HFFc6 (cell line): ENCODE measurements around the gene SLC1A4. TPM values are rescaled to one million over a fixed set of nuclear protein-coding genes. Genes with fewer than 3 reads are reported as not detected.

Experiments used
- DNase-seq: peaks from one replicate; pipeline ENCODE4 v3.0.0-alpha.2; 2018
- H3K27ac Mint-ChIP-seq: 2 replicates; pipeline ENCODE4 v1.8.0; 2020; ENCODE audit warnings: mild to moderate bottlenecking, mixed read lengths
- H3K27me3 Mint-ChIP-seq: 2 replicates; pipeline ENCODE4 v1.8.0; 2021; ENCODE audit warnings: mild to moderate bottlenecking, moderate library complexity, mixed read lengths; ENCODE audit not compliant: insufficient read depth
- H3K36me3 Mint-ChIP-seq: 2 replicates; pipeline ENCODE4 v1.8.0; 2021; ENCODE audit warnings: low read depth, mixed read lengths
- H3K4me1 Mint-ChIP-seq: 2 replicates; pipeline ENCODE4 v1.8.0; 2020; ENCODE audit warnings: low read depth, mixed read lengths
- H3K4me3 Mint-ChIP-seq: 2 replicates; pipeline ENCODE4 v1.8.0; 2020; ENCODE audit warnings: mild to moderate bottlenecking, moderate library complexity, mixed read lengths
- H3K9me3 Mint-ChIP-seq: 2 replicates; pipeline ENCODE4 v1.8.0; 2020; ENCODE audit warnings: mild to moderate bottlenecking, mixed read lengths
- total RNA-seq, 6 experiments: library from RNA; stranded (reverse); fragmentation: NEBNext Ultra II Directional; extraction: Animal tissue kit (Norgen Biotek cat#: 25700); gene quantifications; 2 replicates in 1 of 6; 3 replicates in 5 of 6; pipeline ENCODE4 v1.2.3, GENCODE V29; 2021
- TF ChIP-seq, protein P1 (sequence below): fragments of 200-600 bp; sonication (generic); IDR thresholded peaks from 2 replicates; pipeline ENCODE4 v1.5.0; 2021; ENCODE audit warnings: antibody characterized with exemption, mild to moderate bottlenecking

Gene SLC1A4
- total RNA-seq, 6 experiments from 2014 or later: 7.2 to 10.3 (median 9.0) TPM

GRCh38 chr2:65064728-65065552 is 75.7 kb downstream of the SLC1A4 start:
- H3K36me3 Mint-ChIP-seq: 0 out of 2 replicates have a peak, but pooled peaks cover 4% of the 10 kb centered on the region
- peak; percentile 91 for DNase-seq
- peak overlapping the region; percentile 99 for H3K27ac Mint-ChIP-seq
- no peaks in the 10 kb centered on the region for H3K9me3 Mint-ChIP-seq
- peaks cover 50% of the 10 kb centered on the region for H3K4me1 Mint-ChIP-seq
- no peaks in the 10 kb centered on the region; the same call in none of the 2 replicates for H3K27me3 Mint-ChIP-seq
- peak overlapping the region; percentile 85 for H3K4me3 Mint-ChIP-seq
- TF ChIP-seq, protein P1, sequence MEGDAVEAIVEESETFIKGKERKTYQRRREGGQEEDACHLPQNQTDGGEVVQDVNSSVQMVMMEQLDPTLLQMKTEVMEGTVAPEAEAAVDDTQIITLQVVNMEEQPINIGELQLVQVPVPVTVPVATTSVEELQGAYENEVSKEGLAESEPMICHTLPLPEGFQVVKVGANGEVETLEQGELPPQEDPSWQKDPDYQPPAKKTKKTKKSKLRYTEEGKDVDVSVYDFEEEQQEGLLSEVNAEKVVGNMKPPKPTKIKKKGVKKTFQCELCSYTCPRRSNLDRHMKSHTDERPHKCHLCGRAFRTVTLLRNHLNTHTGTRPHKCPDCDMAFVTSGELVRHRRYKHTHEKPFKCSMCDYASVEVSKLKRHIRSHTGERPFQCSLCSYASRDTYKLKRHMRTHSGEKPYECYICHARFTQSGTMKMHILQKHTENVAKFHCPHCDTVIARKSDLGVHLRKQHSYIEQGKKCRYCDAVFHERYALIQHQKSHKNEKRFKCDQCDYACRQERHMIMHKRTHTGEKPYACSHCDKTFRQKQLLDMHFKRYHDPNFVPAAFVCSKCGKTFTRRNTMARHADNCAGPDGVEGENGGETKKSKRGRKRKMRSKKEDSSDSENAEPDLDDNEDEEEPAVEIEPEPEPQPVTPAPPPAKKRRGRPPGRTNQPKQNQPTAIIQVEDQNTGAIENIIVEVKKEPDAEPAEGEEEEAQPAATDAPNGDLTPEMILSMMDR: peak; percentile 86

GRCh38 chr2:65067806-65068553 is 78.8 kb downstream of the SLC1A4 start:
- TF ChIP-seq, protein P1: no peak
- Mint-ChIP-seq H3K36me3 (peaks cover 8% of the 10 kb centered on the region; the same call in 1 of the 2 replicates), H3K27me3 (peaks cover 2% of the 10 kb centered on the region), H3K4me3 (no peak overlapping the region), H3K9me3 (no peaks in the 10 kb centered on the region), H3K4me1 (peaks cover 71% of the 10 kb centered on the region), H3K27ac (peak overlapping the region; percentile 25)
- DNase-seq: no peak

- Mint-ChIP-seq H3K4me3 (no peak overlapping the region), H3K4me1 (peaks cover 57% of the 10 kb centered on the region), H3K27ac (peak overlapping the region; percentile 84; the same call in 1 of the 2 replicates), H3K27me3 (peaks cover 2% of the 10 kb centered on the region), H3K36me3 (peaks cover 15% of the 10 kb centered on the region), H3K9me3 (no peaks in the 10 kb centered on the region)
- DNase-seq: no peak
- TF ChIP-seq, protein P1: no peak
Measured at GRCh38 chr2:65069439-65069824, 80.2 kb downstream of the SLC1A4 start.

DNA sequence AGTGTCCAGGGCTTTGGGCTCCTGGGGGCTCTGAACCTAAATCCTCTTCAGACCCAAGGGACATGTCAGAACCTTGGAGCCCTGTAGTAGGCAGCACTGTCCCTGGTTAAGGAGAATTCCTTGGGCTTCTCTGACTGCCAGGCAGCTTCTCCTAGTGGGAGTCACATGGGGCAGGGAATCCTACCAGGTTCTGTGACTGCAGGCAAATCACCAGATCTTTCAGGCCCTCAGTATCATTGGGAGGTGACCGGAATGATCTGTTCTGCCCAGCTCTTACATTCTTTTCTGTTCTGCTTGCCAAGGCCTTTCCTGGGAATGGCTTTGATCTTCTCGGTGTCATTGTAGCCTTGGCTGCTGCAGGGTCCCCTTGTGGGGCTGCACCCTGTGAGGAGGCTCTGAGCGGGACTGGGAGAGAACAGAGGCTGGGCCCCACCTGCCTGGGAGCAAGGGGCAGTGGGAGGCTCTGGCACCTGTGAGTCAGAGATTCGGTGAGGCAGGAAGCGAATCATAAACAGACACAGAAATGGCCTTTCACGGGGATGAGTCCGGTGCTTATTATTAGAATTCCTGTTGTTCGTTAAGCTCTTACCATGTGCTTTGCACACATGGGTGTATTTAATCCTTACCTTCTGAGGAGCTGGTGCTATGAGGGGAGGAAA is 81.1 kb downstream of the SLC1A4 start:
- peak; percentile 66 for DNase-seq
- peak overlapping the region; percentile 29; the same call in 1 of the 2 replicates for H3K4me3 Mint-ChIP-seq
- no peaks in the 10 kb centered on the region for H3K9me3 Mint-ChIP-seq
- H3K4me1 Mint-ChIP-seq: peaks cover 48% of the 10 kb centered on the region
- TF ChIP-seq, protein P1: peak; percentile 56
- H3K27ac Mint-ChIP-seq: peak overlapping the region; percentile 84
- H3K27me3 Mint-ChIP-seq: peaks cover 2% of the 10 kb centered on the region
- peaks cover 15% of the 10 kb centered on the region for H3K36me3 Mint-ChIP-seq

DNA sequence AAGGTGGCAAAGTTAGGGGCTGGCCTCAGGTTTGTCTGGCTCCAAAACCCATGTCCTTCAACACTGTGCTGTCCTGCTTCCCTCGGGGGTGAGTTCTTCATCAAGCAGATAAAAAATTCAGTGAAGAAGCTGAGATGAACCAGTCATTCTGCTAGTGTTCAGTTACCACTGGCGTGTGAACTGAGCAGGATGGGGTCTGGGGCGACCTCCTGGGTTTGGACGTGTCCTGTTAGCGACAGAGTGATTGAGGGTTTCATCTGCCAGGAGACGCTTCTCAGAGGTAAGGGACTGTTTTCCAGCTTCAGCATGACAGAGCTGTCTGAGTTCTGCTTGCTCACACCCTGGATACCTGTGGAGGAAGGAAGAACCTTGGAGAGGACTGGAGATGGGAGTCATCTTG is 81.7 kb downstream of the SLC1A4 start:
- DNase-seq: no peak
- peak overlapping the region; percentile 84 for H3K27ac Mint-ChIP-seq
- peaks cover 2% of the 10 kb centered on the region for H3K27me3 Mint-ChIP-seq
- H3K4me3 Mint-ChIP-seq: peak overlapping the region; percentile 29; the same call in 1 of the 2 replicates
- no peaks in the 10 kb centered on the region for H3K9me3 Mint-ChIP-seq
- H3K36me3 Mint-ChIP-seq: peaks cover 15% of the 10 kb centered on the region
- TF ChIP-seq, protein P1: no peak
- peaks cover 48% of the 10 kb centered on the region for H3K4me1 Mint-ChIP-seq
